Ectodermal cell (in vitro differentiated cells): Measurements from ENCODE around the gene TBC1D3B. TPM values are rescaled to one million over a fixed set of nuclear protein-coding genes. Genes with fewer than 3 reads are reported as not detected.
"Not testable (repeated sequence)": the region's sequence is repeated elsewhere in the genome, so short reads cannot be mapped to it uniquely, and the experiment has no call there.

Experiments
- H3K27ac ChIP-seq: 2 replicates; pipeline ENCODE4 v1.7.0; 2013; ENCODE audit warnings: mild to moderate bottlenecking, low read depth, low read length; ENCODE audit not compliant: insufficient read depth, poor library complexity, severe bottlenecking
- H3K27me3 ChIP-seq: 2 replicates; pipeline ENCODE4 v1.7.0; 2013; ENCODE audit warnings: mild to moderate bottlenecking, low read length; ENCODE audit not compliant: insufficient read depth, control insufficient read depth, poor library complexity, severe bottlenecking
- H3K36me3 ChIP-seq: one replicate; pipeline ENCODE4 v1.7.0; 2013; ENCODE audit warnings: low read length; ENCODE audit not compliant: control insufficient read depth, insufficient read depth
- H3K4me1 ChIP-seq: one replicate; pipeline ENCODE4 v1.7.0; 2013; ENCODE audit warnings: low read length; ENCODE audit not compliant: control insufficient read depth, insufficient read depth
- H3K4me3 ChIP-seq: 2 replicates; pipeline ENCODE4 v1.7.0; 2013; ENCODE audit warnings: low read depth, low read length, control low read depth; ENCODE audit not compliant: insufficient read depth
- H3K9me3 ChIP-seq: 2 replicates; pipeline ENCODE4 v1.7.0; 2013; ENCODE audit warnings: mild to moderate bottlenecking, low read length, moderate library complexity; ENCODE audit not compliant: control insufficient read depth
- WGBS, 2 experiments: methylation state at CpG; one replicate each; pipeline ENCODE4 v1.1.7; 2013; ENCODE audit warnings: missing lambda C conversion rate in 2 of 2; 5-methylcytosine and 5-hydroxymethylcytosine counted together
- polyA plus RNA-seq, 4 experiments: library from polyadenylated mRNA; stranded (reverse); fragments of 50-300 nt; gene quantifications; one replicate each; pipeline ENCODE4 v1.2.3, GENCODE V29; 2013

Gene TBC1D3B
- 9.2 TPM for polyA plus RNA-seq (2013, experiment 1 of 4)
- 9.4 TPM for polyA plus RNA-seq (2013, experiment 2 of 4)
- 5.4 TPM for polyA plus RNA-seq (2013, experiment 3 of 4)
- polyA plus RNA-seq (2013, experiment 4 of 4): 6.2 TPM

GRCh38 chr17:36176536-36176935 lies at the start of gene TBC1D3B:
TSS of gene TBC1D3B (minus strand) at chr17:36176636. CDS start at chr17:36175050, 1,586 bp downstream.
- H3K27me3 ChIP-seq, H3K27ac ChIP-seq, H3K36me3 ChIP-seq, H3K9me3 ChIP-seq, H3K4me3 ChIP-seq, H3K4me1 ChIP-seq: not testable (repeated sequence)
- no CpG with 5 or more reads among the region's 11 CpGs for WGBS, 2 experiments

DNA sequence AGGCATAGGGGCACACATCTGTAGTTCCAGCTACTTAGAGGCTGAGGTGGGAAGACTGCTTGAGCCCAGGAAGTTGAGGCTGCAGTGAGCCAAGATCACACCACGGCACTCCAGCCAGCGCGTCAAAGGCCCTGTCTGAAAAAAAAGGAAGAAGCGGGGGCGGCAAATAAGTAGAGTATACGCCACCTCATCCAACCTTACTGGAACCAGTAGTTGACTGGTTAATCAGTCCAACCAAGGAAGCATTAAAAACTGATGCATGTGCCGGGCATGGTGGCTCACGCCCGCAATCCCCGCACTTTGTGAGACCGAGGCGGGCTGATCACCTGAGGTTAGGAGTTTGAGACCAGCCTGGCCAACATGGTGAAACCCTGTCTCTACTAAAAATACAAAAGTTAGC lies 46.5 kb upstream of the TBC1D3B start:
- not testable (repeated sequence) for H3K36me3 ChIP-seq, H3K27me3 ChIP-seq, H3K4me3 ChIP-seq, H3K27ac ChIP-seq, H3K9me3 ChIP-seq, H3K4me1 ChIP-seq
- 92 to 95% methylated on average over 12 of the region's 12 CpGs for WGBS, 2 experiments

- not testable (repeated sequence) for H3K36me3 ChIP-seq
- WGBS, 2 experiments: 89% methylated on average over 4 of the region's 4 CpGs
Measured at GRCh38 chr17:36221581-36222100, 45.2 kb upstream of the TBC1D3B start.

GRCh38 chr17:36220737-36221580 lies 44.5 kb upstream of the TBC1D3B start:
- H3K36me3 ChIP-seq, H3K4me3 ChIP-seq, H3K9me3 ChIP-seq, H3K27me3 ChIP-seq, H3K27ac ChIP-seq, H3K4me1 ChIP-seq: not testable (repeated sequence)
- WGBS, 2 experiments: 85 to 89% methylated on average over 3 of the region's 3 CpGs

More at GRCh38 chr17:36221581-36222100, 45.2 kb upstream of the TBC1D3B start:
- H3K27me3 ChIP-seq, H3K9me3 ChIP-seq, H3K27ac ChIP-seq, H3K4me1 ChIP-seq, H3K4me3 ChIP-seq: not testable (repeated sequence)

DNA sequence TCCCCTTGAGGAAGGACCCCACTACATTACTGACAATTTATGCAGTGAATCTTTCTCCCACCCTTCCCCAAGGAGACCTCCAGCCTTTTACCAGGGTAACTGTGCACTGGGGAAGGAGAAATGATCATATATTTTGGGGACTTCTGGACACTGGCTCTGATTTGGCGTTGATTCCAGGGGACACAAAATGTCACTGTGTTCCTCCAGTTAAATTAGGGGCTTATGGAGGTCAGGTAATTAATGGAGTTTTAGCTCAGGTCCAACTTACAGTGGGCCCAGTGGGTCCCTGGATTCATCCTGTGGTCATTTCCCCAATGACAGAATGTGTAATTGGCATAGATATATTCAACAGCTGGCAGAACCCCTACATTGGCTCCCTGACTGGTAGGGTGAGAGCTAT lies 43.1 kb upstream of the TBC1D3B start:
- not testable (repeated sequence) for H3K36me3 ChIP-seq, H3K4me3 ChIP-seq
- 95 to 96% methylated on average over 1 of the region's 1 CpG for WGBS, 2 experiments

GRCh38 chr17:36215406-36216308 lies 39.2 kb upstream of the TBC1D3B start:
- not testable (repeated sequence) for H3K9me3 ChIP-seq, H3K27ac ChIP-seq, H3K4me3 ChIP-seq, H3K27me3 ChIP-seq, H3K4me1 ChIP-seq, H3K36me3 ChIP-seq
- 90 to 92% methylated on average over 7 of the region's 7 CpGs for WGBS, 2 experiments

More for the DNA sequence above, 43.1 kb upstream of the TBC1D3B start:
- not testable (repeated sequence) for H3K9me3 ChIP-seq, H3K27ac ChIP-seq, H3K27me3 ChIP-seq, H3K4me1 ChIP-seq

DNA sequence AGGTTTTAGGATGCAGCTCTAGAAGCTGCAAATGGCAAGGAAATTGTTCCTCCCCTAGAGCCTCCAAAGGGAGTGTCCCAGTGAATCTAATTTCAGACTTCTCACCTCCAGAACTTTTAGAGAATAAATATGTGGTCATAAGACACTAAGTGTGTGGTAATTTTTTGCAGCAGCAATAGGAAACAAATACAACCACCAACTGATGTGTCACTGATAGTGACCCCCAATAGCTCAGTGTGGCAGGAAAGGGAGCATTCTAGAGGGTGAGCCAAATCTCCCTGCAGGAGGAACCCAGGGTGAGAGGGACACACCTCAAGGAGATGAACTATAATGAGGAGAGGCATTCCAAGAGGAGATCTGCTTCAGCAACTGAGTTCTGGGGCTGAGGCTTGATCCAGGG lies 38.5 kb upstream of the TBC1D3B start:
- H3K4me1 ChIP-seq: peaks cover 3% of the 10 kb centered on the region
- H3K9me3 ChIP-seq: no peaks in the 10 kb centered on the region
- no peak overlapping the region for H3K27ac ChIP-seq
- H3K27me3 ChIP-seq: no peaks in the 10 kb centered on the region
- H3K36me3 ChIP-seq: no peaks in the 10 kb centered on the region
- no peak overlapping the region for H3K4me3 ChIP-seq

GRCh38 chr17:36213695-36214094 lies 37.3 kb upstream of the TBC1D3B start:
- H3K27ac ChIP-seq: no peak overlapping the region
- H3K9me3 ChIP-seq: no peaks in the 10 kb centered on the region
- no peak overlapping the region for H3K4me3 ChIP-seq
- WGBS, 2 experiments: 92 to 96% methylated on average over 3 of the region's 3 CpGs
- H3K27me3 ChIP-seq: no peaks in the 10 kb centered on the region
- H3K36me3 ChIP-seq: no peaks in the 10 kb centered on the region
- H3K4me1 ChIP-seq: peaks cover 3% of the 10 kb centered on the region

DNA sequence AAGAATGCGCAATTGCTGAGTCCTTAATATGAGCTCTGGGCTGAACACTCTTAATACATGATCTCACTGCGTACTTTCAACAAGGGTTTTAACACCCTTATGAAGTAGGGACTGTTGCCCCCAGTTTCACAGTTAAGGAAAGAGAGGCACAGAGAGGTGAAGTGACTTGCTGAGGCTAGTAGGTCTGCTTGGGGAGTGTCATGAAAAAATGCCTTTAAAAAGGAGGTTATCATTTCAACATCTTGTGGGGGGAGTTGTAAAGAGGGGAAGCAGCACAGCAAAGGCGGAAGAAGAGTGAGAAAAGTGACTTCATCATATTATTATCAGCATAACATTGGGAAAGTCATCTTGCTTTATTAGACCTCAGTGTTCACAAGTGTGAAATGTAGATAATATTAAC lies 36.5 kb upstream of the TBC1D3B start:
- no peaks in the 10 kb centered on the region for H3K9me3 ChIP-seq
- H3K4me1 ChIP-seq: peaks cover 3% of the 10 kb centered on the region
- no peak overlapping the region for H3K4me3 ChIP-seq
- 93 to 94% methylated on average over 2 to 3 of the region's 3 CpGs for WGBS, 2 experiments
- H3K27ac ChIP-seq: no peak overlapping the region
- H3K36me3 ChIP-seq: no peaks in the 10 kb centered on the region
- no peaks in the 10 kb centered on the region for H3K27me3 ChIP-seq

- Histone ChIP-seq H3K27me3 (no peaks in the 10 kb centered on the region), H3K4me3 (no peak overlapping the region), H3K27ac (no peak overlapping the region), H3K9me3 (no peaks in the 10 kb centered on the region), H3K36me3 (no peaks in the 10 kb centered on the region), H3K4me1 (peaks cover 3% of the 10 kb centered on the region)
- 49 to 50% methylated on average over 4 of the region's 4 CpGs for WGBS, 2 experiments
Measured at GRCh38 chr17:36212272-36212605, 35.8 kb upstream of the TBC1D3B start.
